GM12874 (cell line): ENCODE results near the gene EML4.

Source experiments
- TF ChIP-seq, protein P1 (sequence below): IDR thresholded peaks from 2 replicates; pipeline ENCODE4 v1.5.1; 2011; ENCODE audit warnings: low read depth, mild to moderate bottlenecking, control low read depth, low read length, moderate library complexity; ENCODE audit not compliant: insufficient read depth

EML4 gene

GRCh38 chr2:42128721-42129486 lies 40.2 kb upstream of the EML4 start:
- TF ChIP-seq, protein P1, sequence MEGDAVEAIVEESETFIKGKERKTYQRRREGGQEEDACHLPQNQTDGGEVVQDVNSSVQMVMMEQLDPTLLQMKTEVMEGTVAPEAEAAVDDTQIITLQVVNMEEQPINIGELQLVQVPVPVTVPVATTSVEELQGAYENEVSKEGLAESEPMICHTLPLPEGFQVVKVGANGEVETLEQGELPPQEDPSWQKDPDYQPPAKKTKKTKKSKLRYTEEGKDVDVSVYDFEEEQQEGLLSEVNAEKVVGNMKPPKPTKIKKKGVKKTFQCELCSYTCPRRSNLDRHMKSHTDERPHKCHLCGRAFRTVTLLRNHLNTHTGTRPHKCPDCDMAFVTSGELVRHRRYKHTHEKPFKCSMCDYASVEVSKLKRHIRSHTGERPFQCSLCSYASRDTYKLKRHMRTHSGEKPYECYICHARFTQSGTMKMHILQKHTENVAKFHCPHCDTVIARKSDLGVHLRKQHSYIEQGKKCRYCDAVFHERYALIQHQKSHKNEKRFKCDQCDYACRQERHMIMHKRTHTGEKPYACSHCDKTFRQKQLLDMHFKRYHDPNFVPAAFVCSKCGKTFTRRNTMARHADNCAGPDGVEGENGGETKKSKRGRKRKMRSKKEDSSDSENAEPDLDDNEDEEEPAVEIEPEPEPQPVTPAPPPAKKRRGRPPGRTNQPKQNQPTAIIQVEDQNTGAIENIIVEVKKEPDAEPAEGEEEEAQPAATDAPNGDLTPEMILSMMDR, result no peak

DNA sequence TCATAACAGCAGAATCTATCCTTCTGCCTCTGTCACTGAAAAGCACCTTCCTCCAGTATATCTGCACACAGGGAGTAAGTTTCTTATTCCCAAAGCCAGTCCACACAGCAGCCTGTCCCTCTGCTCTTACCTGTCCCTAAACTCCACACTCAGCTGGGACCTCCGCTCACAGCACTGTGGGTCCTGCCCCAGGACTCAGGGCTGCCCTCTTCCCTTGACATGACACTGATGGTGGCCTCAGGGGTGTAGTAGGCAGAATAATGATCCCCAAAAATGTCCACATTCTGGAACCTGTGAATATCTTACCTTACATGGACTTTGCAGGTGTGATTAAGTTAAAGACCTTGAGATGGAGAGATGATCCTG lies 39.7 kb upstream of the EML4 start:
- TF ChIP-seq, protein P1, result no peak

DNA sequence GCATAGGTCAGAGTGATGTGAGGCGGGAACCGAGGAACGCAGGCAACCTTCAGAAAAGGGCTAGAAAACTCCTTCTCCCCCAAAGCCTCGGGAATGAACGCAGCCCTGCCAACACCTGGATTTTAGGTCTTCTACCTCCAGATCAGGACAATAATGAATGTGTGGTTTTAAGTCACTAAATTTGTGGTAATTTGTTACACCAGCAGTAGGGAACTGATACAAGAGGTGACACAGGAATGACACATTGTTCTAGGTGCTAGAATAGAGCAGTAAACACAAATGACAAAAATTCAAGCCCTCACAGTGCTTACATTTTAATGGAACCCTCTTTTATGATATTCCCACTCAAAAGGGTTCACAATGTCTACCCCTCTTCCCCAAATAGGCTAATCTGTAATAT lies 39.2 kb upstream of the EML4 start:
- TF ChIP-seq, protein P1, result no peak

- TF ChIP-seq, protein P1, result no peak
Observed at GRCh38 chr2:42132191-42132965, 36.8 kb upstream of the EML4 start.

GRCh38 chr2:42132966-42133641 lies 36.0 kb upstream of the EML4 start:
- TF ChIP-seq, protein P1, result no peak

- TF ChIP-seq, protein P1, result no peak
Observed at GRCh38 chr2:42133771-42134195, 35.4 kb upstream of the EML4 start.

DNA sequence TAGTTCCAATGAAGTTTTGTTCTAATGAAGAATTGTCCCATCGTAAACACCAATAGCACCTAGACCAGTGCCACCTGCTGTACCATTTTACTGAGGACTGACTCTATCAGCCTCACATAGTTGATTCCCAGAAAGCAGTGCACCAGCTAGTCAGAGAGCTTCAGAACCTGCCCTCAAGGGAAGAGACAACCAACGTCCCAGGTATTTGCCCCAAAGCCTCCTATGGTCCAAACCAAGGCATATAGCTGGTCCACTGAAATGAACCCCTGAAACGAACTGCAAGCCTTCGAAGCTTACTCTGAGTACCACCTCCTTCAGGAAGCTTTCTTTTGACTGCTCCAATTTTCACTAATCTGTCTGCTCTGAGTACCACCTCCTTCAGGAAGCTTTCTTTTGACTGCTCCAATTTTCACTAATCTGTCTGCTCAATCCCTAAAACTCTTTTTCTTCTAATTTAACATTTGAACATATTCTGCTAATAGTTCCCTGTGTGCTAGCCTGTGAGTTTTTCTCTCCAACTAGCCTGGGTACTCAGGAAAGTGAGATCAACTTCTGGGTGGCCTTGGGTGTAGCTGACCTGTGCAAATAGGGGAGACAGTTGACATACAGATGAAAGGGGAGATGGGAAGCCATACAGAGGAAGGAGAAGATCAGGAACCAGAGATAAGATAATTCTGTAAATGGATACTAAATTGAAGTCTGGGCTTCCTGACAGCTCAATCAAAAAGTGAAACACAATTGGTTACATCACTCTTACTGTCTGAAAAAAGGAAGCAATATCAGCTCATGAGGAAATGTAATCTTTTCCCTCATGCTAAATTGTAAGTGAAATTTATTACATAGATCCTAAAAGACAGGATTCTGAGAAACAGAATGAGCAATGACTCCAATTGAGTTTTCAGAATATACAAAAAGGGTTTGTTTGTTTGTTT lies 33.5 kb upstream of the EML4 start:
- TF ChIP-seq, protein P1, result no peak
